ENCODE results near the gene SORCS2. TPM values are rescaled to one million over a fixed set of nuclear protein-coding genes. Genes with fewer than 3 reads are reported as not detected.
A peak's percentile ranks its signal among the peaks of the same experiment; 100 is the strongest.

SORCS2 gene
- total RNA-seq, 5 donors from 2014 or later (not counting 1 experiment from before 2014, with no cell fraction given): 0.22 TPM; not detected in 4

DNA sequence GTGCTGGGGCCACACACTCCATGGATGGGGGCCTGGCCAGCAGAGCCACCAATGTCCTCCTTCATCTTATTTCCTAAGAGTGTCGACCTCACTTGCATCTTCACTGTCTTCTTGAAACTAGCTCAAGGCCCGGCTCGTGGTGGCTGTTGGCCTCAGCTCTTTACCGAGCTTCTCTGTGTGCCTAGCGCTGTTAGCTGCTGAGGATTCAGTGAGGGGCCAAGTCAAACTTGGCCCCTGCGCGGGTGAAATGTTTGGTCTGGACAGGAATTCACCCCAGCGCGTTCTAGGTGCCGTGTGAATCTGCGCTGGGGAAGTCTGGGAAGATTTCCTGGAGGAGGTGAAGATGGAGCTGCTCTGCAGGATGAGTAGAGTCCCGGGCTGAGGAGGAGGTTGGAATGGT, 8.5 kb downstream of the SORCS2 start:
- Mint-ChIP-seq H3K4me3 (no peak overlapping the region), H3K27ac (peak overlapping the region in 1 of 2 donors; percentile 25), H3K27me3 (peaks cover 29 to 54% of the 10 kb centered on the region in 2 donors), H3K4me1 (no peaks in the 10 kb centered on the region), H3K9me3 (no peaks in the 10 kb centered on the region), H3K36me3 (no peaks in the 10 kb centered on the region)
- ATAC-seq (replicated peaks in 1 of 4) (no peak), DNase-seq (no peak)
- Histone ChIP-seq H3K9me3 (no peaks in the 10 kb centered on the region), H3K4me1 (ENCODE audit: control insufficient read depth in 1 of 2, extremely low read depth in 1 of 2, insufficient read depth in 2 of 2, low read length in 2 of 2) (no peaks in the 10 kb centered on the region), H3K27ac (ENCODE audit: low read length) (no peak overlapping the region), H3K27me3 (replicated peaks in 1 of 2; ENCODE audit: control insufficient read depth in 2 of 2, extremely low read depth in 1 of 2, insufficient read depth in 2 of 2, low read length in 1 of 2) (peaks cover 0 to 51% of the 10 kb centered on the region in 2 experiments), H3K36me3 (ENCODE audit: control insufficient read depth in 2 of 2, extremely low read depth in 1 of 2, insufficient read depth in 1 of 2, low read length in 1 of 2) (no peaks in the 10 kb centered on the region), H3K4me3 (ENCODE audit: control insufficient read depth in 1 of 2, extremely low read depth in 1 of 2, low read length in 1 of 2) (no peak overlapping the region)
- ChIA-PET CTCF (no interaction called here), POLR2A (interaction anchor here in 1 of 2 donors (0.6 kb wide), 1 partner anchor 632 kb away, joined by 3 read pairs; no protein-coding TSS in a partner anchor)
- 91% methylated on average over 11 of the region's 12 CpGs for WGBS (ENCODE audit: insufficient coverage)

DNA sequence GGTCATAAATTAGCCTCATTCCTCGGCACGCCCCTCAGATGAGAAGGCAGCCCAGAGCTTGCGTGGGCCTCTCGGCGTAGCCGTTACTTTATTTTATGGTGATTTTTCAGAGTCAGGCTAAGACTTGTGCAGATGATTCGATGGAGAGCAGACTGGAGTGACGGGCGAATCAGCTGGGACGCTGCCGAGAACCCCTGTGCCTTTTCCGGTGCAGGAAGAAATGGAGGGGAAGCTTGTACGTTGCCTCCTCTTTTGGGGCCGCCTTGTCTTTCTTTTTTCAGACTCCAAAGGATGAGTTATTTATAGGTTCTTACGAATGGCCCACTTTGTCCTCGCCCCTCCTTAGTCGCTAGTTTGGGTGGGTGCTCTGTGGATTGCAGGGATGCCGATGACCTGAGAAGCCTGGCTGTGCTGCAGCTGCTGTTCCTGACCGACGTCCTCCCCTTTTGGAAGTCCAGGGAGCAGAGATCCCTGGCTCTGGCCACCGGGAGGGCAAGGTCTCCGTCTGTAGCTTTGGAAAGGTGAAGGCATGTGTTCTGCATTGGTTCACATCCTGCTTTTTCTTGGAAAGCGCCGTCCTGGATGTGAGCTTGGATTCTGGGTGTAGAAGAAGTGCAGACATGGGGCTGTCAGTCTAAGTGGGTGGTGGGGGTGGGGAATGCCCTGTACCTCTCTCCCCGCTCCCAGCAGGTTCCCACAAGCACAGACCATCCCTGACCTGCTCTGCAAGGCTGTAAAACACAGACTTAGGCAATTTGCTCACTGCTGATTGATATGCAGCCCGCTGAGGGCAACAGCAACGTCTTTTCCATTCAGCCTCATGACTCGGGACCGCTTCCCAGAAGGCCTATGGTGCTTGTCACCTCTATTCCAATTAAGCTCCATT, 9.3 kb downstream of the SORCS2 start:
- ChIA-PET POLR2A (no interaction called here), CTCF (no interaction called here)
- Mint-ChIP-seq H3K4me1 (no peaks in the 10 kb centered on the region), H3K4me3 (no peak overlapping the region), H3K9me3 (no peaks in the 10 kb centered on the region), H3K27ac (no peak overlapping the region), H3K36me3 (no peaks in the 10 kb centered on the region), H3K27me3 (peaks cover 20 to 47% of the 10 kb centered on the region in 2 donors)
- ATAC-seq (replicated peaks in 1 of 4) (no peak), DNase-seq (no peak)
- Histone ChIP-seq H3K4me1 (ENCODE audit: control insufficient read depth in 1 of 2, extremely low read depth in 1 of 2, insufficient read depth in 2 of 2, low read length in 2 of 2) (no peaks in the 10 kb centered on the region), H3K36me3 (ENCODE audit: control insufficient read depth in 2 of 2, extremely low read depth in 1 of 2, insufficient read depth in 1 of 2, low read length in 1 of 2) (no peaks in the 10 kb centered on the region), H3K4me3 (ENCODE audit: control insufficient read depth in 1 of 2, extremely low read depth in 1 of 2, low read length in 1 of 2) (no peak overlapping the region), H3K27me3 (replicated peaks in 1 of 2; ENCODE audit: control insufficient read depth in 2 of 2, extremely low read depth in 1 of 2, insufficient read depth in 2 of 2, low read length in 1 of 2) (peaks cover 0 to 52% of the 10 kb centered on the region in 2 experiments), H3K9me3 (no peaks in the 10 kb centered on the region), H3K27ac (ENCODE audit: low read length) (no peak overlapping the region)
- 62% methylated on average over 20 of the region's 29 CpGs for WGBS (ENCODE audit: insufficient coverage)

DNA sequence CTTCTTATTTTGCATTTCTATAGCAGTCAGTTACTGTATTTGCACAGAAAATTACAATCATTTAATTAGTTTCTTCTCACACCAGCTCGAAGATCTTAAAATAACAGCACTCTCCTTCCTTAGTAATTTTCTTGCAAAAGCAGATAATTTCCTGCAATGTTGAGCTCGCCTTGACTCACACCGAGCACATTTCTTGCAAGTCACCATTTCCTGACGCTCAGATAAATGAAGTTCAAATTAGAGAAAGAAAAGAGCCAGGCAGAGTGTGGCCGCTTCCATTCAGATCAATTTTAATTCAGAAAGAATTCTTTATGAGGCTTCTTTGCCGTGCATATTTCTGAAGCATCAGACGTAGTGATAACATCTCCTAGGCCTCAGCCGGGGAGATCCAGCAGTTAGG, 10.1 kb downstream of the SORCS2 start:
- Mint-ChIP-seq H3K4me1 (no peaks in the 10 kb centered on the region), H3K27me3 (peaks cover 13 to 41% of the 10 kb centered on the region in 2 donors), H3K4me3 (no peak overlapping the region), H3K27ac (no peak overlapping the region), H3K36me3 (no peaks in the 10 kb centered on the region), H3K9me3 (no peaks in the 10 kb centered on the region)
- Histone ChIP-seq H3K4me3 (ENCODE audit: control insufficient read depth in 1 of 2, extremely low read depth in 1 of 2, low read length in 1 of 2) (no peak overlapping the region), H3K36me3 (ENCODE audit: control insufficient read depth in 2 of 2, extremely low read depth in 1 of 2, insufficient read depth in 1 of 2, low read length in 1 of 2) (no peaks in the 10 kb centered on the region), H3K27me3 (replicated peaks in 1 of 2; ENCODE audit: control insufficient read depth in 2 of 2, extremely low read depth in 1 of 2, insufficient read depth in 2 of 2, low read length in 1 of 2) (peaks cover 0 to 53% of the 10 kb centered on the region in 2 experiments), H3K27ac (ENCODE audit: low read length) (no peak overlapping the region), H3K9me3 (no peaks in the 10 kb centered on the region), H3K4me1 (ENCODE audit: control insufficient read depth in 1 of 2, extremely low read depth in 1 of 2, insufficient read depth in 2 of 2, low read length in 2 of 2) (no peaks in the 10 kb centered on the region)
- DNase-seq: no peak
- CTCF ChIA-PET: no interaction called here
- POLR2A ChIA-PET: no interaction called here
- 35% methylated on average over 5 of the region's 8 CpGs for WGBS (ENCODE audit: insufficient coverage)
- no peak for ATAC-seq (replicated peaks in 1 of 4)

DNA sequence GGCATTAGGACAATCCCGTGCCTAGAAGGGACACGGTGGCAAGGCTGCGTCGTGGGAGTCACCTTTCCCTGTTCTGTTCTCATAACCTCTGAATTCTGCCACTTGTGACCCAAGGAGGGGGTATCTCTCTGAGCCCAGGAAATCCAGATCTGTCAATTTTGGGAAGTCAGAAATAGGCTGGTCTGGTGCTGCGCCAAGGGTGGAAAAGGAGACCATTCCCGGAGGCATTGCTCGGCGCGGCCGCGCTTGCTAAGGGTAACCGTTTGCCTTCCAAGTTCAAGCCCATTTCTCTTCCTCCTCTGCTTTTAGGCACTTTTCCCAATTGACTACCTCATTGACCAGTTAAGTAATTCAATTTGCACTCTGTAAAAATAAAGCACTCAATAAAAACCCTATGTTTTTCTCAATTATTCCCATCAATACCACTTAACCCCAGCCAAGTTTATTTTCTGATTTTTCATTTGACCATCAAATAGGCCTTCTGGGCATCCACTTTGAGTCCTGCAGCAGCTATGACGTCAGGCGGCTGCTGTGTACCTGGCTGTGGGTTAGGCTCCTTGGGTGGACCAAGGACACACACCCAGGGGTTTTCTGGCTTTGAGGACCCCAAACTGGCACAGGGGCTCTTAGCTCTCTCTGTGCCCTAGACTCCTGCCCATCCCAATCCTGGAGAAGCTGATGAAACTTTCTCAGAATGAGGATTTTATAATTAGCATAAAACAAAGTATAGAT, 12.5 kb downstream of the SORCS2 start:
- ChIA-PET POLR2A (no interaction called here), CTCF (no interaction called here)
- H3K27ac ChIP-seq (ENCODE audit: low read length): no peak overlapping the region
- no peak overlapping the region for H3K27ac Mint-ChIP-seq
- no peaks in the 10 kb centered on the region for H3K36me3 Mint-ChIP-seq
- H3K36me3 ChIP-seq (ENCODE audit: control insufficient read depth in 2 of 2, extremely low read depth in 1 of 2, insufficient read depth in 1 of 2, low read length in 1 of 2): no peaks in the 10 kb centered on the region
- 93% methylated on average over 9 of the region's 14 CpGs for WGBS (ENCODE audit: insufficient coverage)
- no peaks in the 10 kb centered on the region for H3K9me3 ChIP-seq
- no peak overlapping the region for H3K4me3 ChIP-seq (ENCODE audit: control insufficient read depth in 1 of 2, extremely low read depth in 1 of 2, low read length in 1 of 2)
- no peak for ATAC-seq (replicated peaks in 1 of 4)
- H3K4me1 ChIP-seq (ENCODE audit: control insufficient read depth in 1 of 2, extremely low read depth in 1 of 2, insufficient read depth in 2 of 2, low read length in 2 of 2): no peaks in the 10 kb centered on the region
- no peak for DNase-seq
- peaks cover 0 to 45% of the 10 kb centered on the region in 2 experiments for H3K27me3 ChIP-seq (replicated peaks in 1 of 2; ENCODE audit: control insufficient read depth in 2 of 2, extremely low read depth in 1 of 2, insufficient read depth in 2 of 2, low read length in 1 of 2)
- H3K4me3 Mint-ChIP-seq: no peak overlapping the region
- peaks cover 8 to 40% of the 10 kb centered on the region in 2 donors for H3K27me3 Mint-ChIP-seq
- H3K4me1 Mint-ChIP-seq: no peaks in the 10 kb centered on the region
- no peaks in the 10 kb centered on the region for H3K9me3 Mint-ChIP-seq

DNA sequence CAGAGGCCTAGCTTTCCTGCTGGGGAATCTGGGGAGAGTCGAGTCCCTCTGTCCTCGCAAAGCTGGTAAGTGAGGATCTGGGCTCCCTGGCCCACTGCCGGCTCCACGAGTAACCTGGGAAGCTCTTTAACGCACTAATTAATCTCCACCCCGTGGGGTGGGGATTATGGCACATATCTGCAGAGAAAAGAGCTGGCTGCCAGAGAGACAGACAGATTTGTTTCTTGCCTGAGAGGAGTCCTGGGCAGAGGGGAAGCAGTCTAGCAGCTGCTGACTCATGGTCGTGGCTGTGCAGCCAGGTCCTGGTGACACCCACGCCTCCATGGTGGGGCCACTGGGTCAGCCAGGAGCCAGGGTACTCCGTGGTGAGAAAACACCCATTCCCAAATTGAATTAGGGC, 14.0 kb downstream of the SORCS2 start:
- Histone ChIP-seq H3K36me3 (ENCODE audit: control insufficient read depth in 2 of 2, extremely low read depth in 1 of 2, insufficient read depth in 1 of 2, low read length in 1 of 2) (no peaks in the 10 kb centered on the region), H3K9me3 (no peaks in the 10 kb centered on the region), H3K4me1 (ENCODE audit: control insufficient read depth in 1 of 2, extremely low read depth in 1 of 2, insufficient read depth in 2 of 2, low read length in 2 of 2) (no peaks in the 10 kb centered on the region), H3K4me3 (ENCODE audit: control insufficient read depth in 1 of 2, extremely low read depth in 1 of 2, low read length in 1 of 2) (no peak overlapping the region), H3K27ac (ENCODE audit: low read length) (no peak overlapping the region), H3K27me3 (replicated peaks in 1 of 2; ENCODE audit: control insufficient read depth in 2 of 2, extremely low read depth in 1 of 2, insufficient read depth in 2 of 2, low read length in 1 of 2) (peaks cover 0 to 38% of the 10 kb centered on the region in 2 experiments)
- Mint-ChIP-seq H3K27me3 (peaks cover 8 to 34% of the 10 kb centered on the region in 2 donors), H3K36me3 (no peaks in the 10 kb centered on the region), H3K4me1 (no peaks in the 10 kb centered on the region), H3K9me3 (no peaks in the 10 kb centered on the region), H3K4me3 (no peak overlapping the region), H3K27ac (no peak overlapping the region)
- ATAC-seq (replicated peaks in 1 of 4) (no peak), DNase-seq (no peak)
- ChIA-PET POLR2A (no interaction called here), CTCF (no interaction called here)
- WGBS (ENCODE audit: insufficient coverage): 26% methylated on average over 4 of the region's 9 CpGs

DNA sequence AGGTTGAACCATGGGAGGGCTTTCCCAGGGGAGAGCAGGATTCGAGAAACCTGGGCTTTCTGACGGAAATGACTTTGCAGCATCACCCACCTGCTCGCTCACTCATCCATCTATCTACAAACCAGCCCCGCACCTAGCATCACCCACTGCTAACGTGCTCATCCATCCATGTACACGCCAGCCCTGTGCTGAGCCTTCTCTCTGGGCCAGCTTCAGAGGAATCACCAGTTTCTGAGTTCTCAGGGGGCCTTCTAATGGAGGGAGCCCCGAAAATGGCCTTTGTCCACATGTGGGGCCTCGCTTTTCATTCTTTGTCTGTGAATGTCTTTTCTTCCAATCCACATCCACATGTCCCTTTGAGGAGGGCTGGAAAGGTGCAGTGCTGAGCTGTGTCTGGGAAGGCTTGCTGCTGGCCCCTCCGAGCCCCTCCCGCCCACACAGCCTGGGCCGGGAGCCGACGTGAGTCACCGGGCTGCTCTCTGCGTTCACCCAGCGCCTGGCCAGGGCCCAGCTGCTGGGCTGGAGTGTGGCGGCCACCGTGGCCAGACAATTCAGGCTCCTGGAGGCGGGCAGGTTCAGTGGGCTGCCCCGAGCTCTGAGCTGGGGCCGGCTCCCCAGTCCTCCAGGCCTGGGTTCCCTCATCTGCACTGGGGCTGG, 14.7 kb downstream of the SORCS2 start:
- H3K9me3 ChIP-seq: no peaks in the 10 kb centered on the region
- H3K36me3 Mint-ChIP-seq: no peaks in the 10 kb centered on the region
- ATAC-seq (replicated peaks in 1 of 4): no peak
- H3K4me1 Mint-ChIP-seq: no peaks in the 10 kb centered on the region
- H3K27ac ChIP-seq (ENCODE audit: low read length): no peak overlapping the region
- ChIA-PET POLR2A (no interaction called here), CTCF (no interaction called here)
- peaks cover 0 to 31% of the 10 kb centered on the region in 2 experiments for H3K27me3 ChIP-seq (replicated peaks in 1 of 2; ENCODE audit: control insufficient read depth in 2 of 2, extremely low read depth in 1 of 2, insufficient read depth in 2 of 2, low read length in 1 of 2)
- no peak overlapping the region for H3K4me3 ChIP-seq (ENCODE audit: control insufficient read depth in 1 of 2, extremely low read depth in 1 of 2, low read length in 1 of 2)
- no peak for DNase-seq
- H3K27ac Mint-ChIP-seq: no peak overlapping the region
- H3K36me3 ChIP-seq (ENCODE audit: control insufficient read depth in 2 of 2, extremely low read depth in 1 of 2, insufficient read depth in 1 of 2, low read length in 1 of 2): no peaks in the 10 kb centered on the region
- no peaks in the 10 kb centered on the region for H3K4me1 ChIP-seq (ENCODE audit: control insufficient read depth in 1 of 2, extremely low read depth in 1 of 2, insufficient read depth in 2 of 2, low read length in 2 of 2)
- no peaks in the 10 kb centered on the region for H3K9me3 Mint-ChIP-seq
- H3K4me3 Mint-ChIP-seq: no peak overlapping the region
- WGBS (ENCODE audit: insufficient coverage): 69% methylated on average over 18 of the region's 21 CpGs
- H3K27me3 Mint-ChIP-seq: peaks cover 8 to 33% of the 10 kb centered on the region in 2 donors
